Measurements from ENCODE around the gene SNCAIP. TPM values are rescaled to one million over a fixed set of nuclear protein-coding genes. Genes with fewer than 3 reads are reported as not detected.

Gene SNCAIP
- total RNA-seq, 1 experiment from 2014 or later: 0.21 TPM

- intact Hi-C loops (cut with micrococcal nuclease): no loop called here
- no peak for DNase-seq (ENCODE audit: unreplicated experiment)
- Mint-ChIP-seq H3K9me3 (ENCODE audit: unreplicated experiment) (no peaks in the 10 kb centered on the region), H3K36me3 (ENCODE audit: insufficient read depth, unreplicated experiment) (no peaks in the 10 kb centered on the region), H3K27ac (ENCODE audit: low read depth, unreplicated experiment) (no peak overlapping the region), H3K27me3 (ENCODE audit: insufficient read depth, unreplicated experiment) (no peaks in the 10 kb centered on the region), H3K4me1 (ENCODE audit: insufficient read depth, unreplicated experiment) (no peaks in the 10 kb centered on the region), H3K4me3 (ENCODE audit: unreplicated experiment) (no peak overlapping the region)
- CTCF ChIA-PET: interaction anchor here (0.6 to 5.0 kb wide), 3 partner anchors 10 to 230 kb away, joined by 4 to 63 read pairs (median 29); no protein-coding TSS in a partner anchor
- TF ChIP-seq CTCF (IDR thresholded peaks at IDR 0.05; ENCODE audit: unreplicated experiment): no peak
- POLR2A ChIA-PET: interaction anchor here (0.6 kb wide), 1 partner anchor 230 kb away, joined by 3 read pairs; no protein-coding TSS in a partner anchor
- no TSS peak for BruUV-seq (replicated peaks)
Observed at GRCh38 chr5:122426301-122426700, 114.3 kb downstream of the SNCAIP start.

GRCh38 chr5:122427621-122428020 is 115.6 kb downstream of the SNCAIP start:
- Mint-ChIP-seq H3K36me3 (ENCODE audit: insufficient read depth, unreplicated experiment) (no peaks in the 10 kb centered on the region), H3K27me3 (ENCODE audit: insufficient read depth, unreplicated experiment) (no peaks in the 10 kb centered on the region), H3K4me1 (ENCODE audit: insufficient read depth, unreplicated experiment) (no peaks in the 10 kb centered on the region), H3K9me3 (ENCODE audit: unreplicated experiment) (no peaks in the 10 kb centered on the region), H3K27ac (ENCODE audit: low read depth, unreplicated experiment) (no peak overlapping the region), H3K4me3 (ENCODE audit: unreplicated experiment) (no peak overlapping the region)
- CTCF ChIA-PET: no interaction called here
- intact Hi-C loops (cut with micrococcal nuclease): no loop called here
- DNase-seq (ENCODE audit: unreplicated experiment): no peak
- BruUV-seq (replicated peaks): no TSS peak
- POLR2A ChIA-PET: no interaction called here
- TF ChIP-seq CTCF (IDR thresholded peaks at IDR 0.05; ENCODE audit: unreplicated experiment): no peak

GRCh38 chr5:122429545-122430318 is 117.7 kb downstream of the SNCAIP start:
- ChIA-PET POLR2A (no interaction called here), CTCF (interaction anchor here (1.1 to 1.5 kb wide), 3 partner anchors 14 to 234 kb away, joined by 3 read pairs; no protein-coding TSS in a partner anchor)
- H3K36me3 Mint-ChIP-seq (ENCODE audit: insufficient read depth, unreplicated experiment): no peaks in the 10 kb centered on the region
- H3K4me3 Mint-ChIP-seq (ENCODE audit: unreplicated experiment): no peak overlapping the region
- DNase-seq (ENCODE audit: unreplicated experiment): no peak
- BruUV-seq (replicated peaks): no TSS peak
- no peak overlapping the region for H3K27ac Mint-ChIP-seq (ENCODE audit: low read depth, unreplicated experiment)
- H3K9me3 Mint-ChIP-seq (ENCODE audit: unreplicated experiment): no peaks in the 10 kb centered on the region
- H3K4me1 Mint-ChIP-seq (ENCODE audit: insufficient read depth, unreplicated experiment): no peaks in the 10 kb centered on the region
- no peak for TF ChIP-seq CTCF (IDR thresholded peaks at IDR 0.05; ENCODE audit: unreplicated experiment)
- no peaks in the 10 kb centered on the region for H3K27me3 Mint-ChIP-seq (ENCODE audit: insufficient read depth, unreplicated experiment)
- intact Hi-C loops (cut with micrococcal nuclease): no loop called here

- ChIA-PET POLR2A (no interaction called here), CTCF (interaction anchor here (1.1 to 1.5 kb wide), 2 partner anchors 15 to 235 kb away, joined by 3 read pairs; no protein-coding TSS in a partner anchor)
- no TSS peak for BruUV-seq (replicated peaks)
- Mint-ChIP-seq H3K4me3 (ENCODE audit: unreplicated experiment) (no peak overlapping the region), H3K27ac (ENCODE audit: low read depth, unreplicated experiment) (no peak overlapping the region), H3K4me1 (ENCODE audit: insufficient read depth, unreplicated experiment) (no peaks in the 10 kb centered on the region), H3K27me3 (ENCODE audit: insufficient read depth, unreplicated experiment) (no peaks in the 10 kb centered on the region), H3K9me3 (ENCODE audit: unreplicated experiment) (no peaks in the 10 kb centered on the region), H3K36me3 (ENCODE audit: insufficient read depth, unreplicated experiment) (no peaks in the 10 kb centered on the region)
- no peak for TF ChIP-seq CTCF (IDR thresholded peaks at IDR 0.05; ENCODE audit: unreplicated experiment)
- intact Hi-C loops (cut with micrococcal nuclease): no loop called here
- DNase-seq (ENCODE audit: unreplicated experiment): no peak
Observed at GRCh38 chr5:122430319-122430586, 118.2 kb downstream of the SNCAIP start.
